GM12878 (cell line): ENCODE data around the gene OR8I2. TPM values are rescaled to one million over a fixed set of nuclear protein-coding genes. Genes with fewer than 3 reads are reported as not detected.

Experiments
- ATAC-seq: fragments of 200-7000 bp; cut with Tn5 transposase; 3 replicates; pipeline ENCODE4 v1.9.1; 2020; ENCODE audit warnings: mild to moderate bottlenecking, moderate library complexity
- Bru-seq: library from RNA; stranded (reverse); fragments of 400-500 nt; gene quantifications from one replicate; lab custom pipeline; 2021; lab: Mats Ljungman, UMichigan
- BruChase-seq, 2 experiments: library from RNA; stranded (reverse); fragments of 400-500 nt; gene quantifications; one replicate each; lab custom pipeline; 2021; lab: Mats Ljungman, UMichigan
- BruUV-seq: library from RNA; stranded (reverse); fragments of 400-500 nt; replicated peaks from 2 replicates; lab custom pipeline; 2021; lab: Mats Ljungman, UMichigan
- CTCF ChIA-PET: fragments of 300-600 bp; sonication (Branson Sonifier 250); formaldehyde crosslinking; extraction: SDS; loops from one replicate; lab custom pipeline; 2021; ENCODE audit warnings: inconsistent platforms; lab: Yijun Ruan, JAX
- POLR2A ChIA-PET: fragments of 350-600 bp; formaldehyde crosslinking; extraction: SDS; loops from one replicate; lab custom pipeline; 2021; ENCODE audit warnings: inconsistent platforms; lab: Charles Lee
- RAD21 ChIA-PET: fragments of 300-600 bp; sonication (Branson Sonifier 250); formaldehyde crosslinking; loops from one replicate; lab custom pipeline; 2023; ENCODE audit warnings: antibody characterized with exemption; ENCODE audit not compliant: unreplicated experiment; lab: Charles Lee
- SMC1A ChIA-PET: fragments of 300-600 bp; sonication (Branson Sonifier 250); formaldehyde crosslinking; loops from one replicate; lab custom pipeline; 2023; ENCODE audit not compliant: unreplicated experiment, uncharacterized antibody; lab: Charles Lee
- DNase-seq: peaks from one replicate; pipeline ENCODE4 v3.0.0-alpha.2; 2011; ENCODE audit warnings: low read depth, low spot score
- FAIRE-seq: peaks from 3 replicates; lab custom pipeline; 2011; peaks lifted over from hg19 to GRCh38; lab: Jason Lieb, UNC
- H2AFZ ChIP-seq: 2 replicates; pipeline ENCODE4 v1.6.0; 2011; ENCODE audit warnings: low read depth, low read length, control low read depth; ENCODE audit not compliant: control insufficient read depth
- H3K27ac ChIP-seq: 2 replicates; pipeline ENCODE4 v1.5.1; 2011; ENCODE audit warnings: control low read depth; ENCODE audit not compliant: control insufficient read depth, insufficient read depth
- H3K27me3 ChIP-seq, 2 experiments: replicated peaks in 1 of 2; 2 replicates each; pipeline versions ENCODE4 v1.6.0 to v1.6.1; 2011; ENCODE audit warnings: low read length in 1 of 2; ENCODE audit not compliant: control insufficient read depth in 2 of 2, insufficient read depth in 2 of 2
- H3K36me3 ChIP-seq, 2 experiments: 2 replicates each; pipeline ENCODE4 v1.5.1; 2011; ENCODE audit warnings: low read length in 1 of 2; ENCODE audit not compliant: control insufficient read depth in 2 of 2, insufficient read depth in 2 of 2
- H3K4me1 ChIP-seq: 2 replicates; pipeline ENCODE4 v1.6.1; 2011; ENCODE audit warnings: mild to moderate bottlenecking, low read length, moderate library complexity, mixed read lengths; ENCODE audit not compliant: control insufficient read depth, insufficient read depth
- H3K4me2 ChIP-seq: 2 replicates; pipeline ENCODE4 v1.6.0; 2011; ENCODE audit warnings: control low read depth; ENCODE audit not compliant: control insufficient read depth, insufficient read depth
- H3K4me3 ChIP-seq: fragments of 200-600 bp; sonication (generic); 2 replicates; pipeline ENCODE4 v1.5.1; 2016
- H3K79me2 ChIP-seq: 2 replicates; pipeline ENCODE4 v1.6.0; 2011; ENCODE audit warnings: low read length; ENCODE audit not compliant: control insufficient read depth, insufficient read depth
- H3K9ac ChIP-seq: 2 replicates; pipeline ENCODE4 v1.8.0; 2011; ENCODE audit warnings: low read length, control low read depth, mixed read lengths; ENCODE audit not compliant: control insufficient read depth, insufficient read depth
- H3K9me3 ChIP-seq: replicated peaks from 3 replicates; pipeline ENCODE4 v1.5.1; 2011; ENCODE audit warnings: mild to moderate bottlenecking, low read length; ENCODE audit not compliant: control insufficient read depth, insufficient read depth
- H4K20me1 ChIP-seq: 2 replicates; pipeline ENCODE4 v1.6.0; 2011; ENCODE audit not compliant: control insufficient read depth, insufficient read depth
- BMI1 ChIP-seq: fragments of 450-650 bp; IDR thresholded peaks from 2 replicates; pipeline ENCODE4 v1.6.1; 2016; ENCODE audit warnings: mild to moderate bottlenecking, moderate library complexity, borderline replicate concordance
- CBX5 ChIP-seq: sonication (generic); IDR thresholded peaks from 2 replicates; pipeline ENCODE4 v1.6.1; 2016; ENCODE audit warnings: low read depth, moderate library complexity, mild to moderate bottlenecking, inconsistent platforms
- CHD2 ChIP-seq: IDR thresholded peaks from 2 replicates; pipeline ENCODE4 v1.6.1; 2011; ENCODE audit warnings: low read depth, low read length, improper control_type of control experiment, borderline replicate concordance
- CREM ChIP-seq: IDR thresholded peaks from 2 replicates; pipeline ENCODE4 v1.6.1; 2014; ENCODE audit warnings: antibody characterized with exemption, low read depth
- DPF2 ChIP-seq: fragments of 450-650 bp; IDR thresholded peaks from 2 replicates; pipeline ENCODE4 v1.6.1; 2017; ENCODE audit warnings: mild to moderate bottlenecking
- ESRRA ChIP-seq: IDR thresholded peaks from 2 replicates; pipeline ENCODE4 v1.6.1; 2012; ENCODE audit warnings: mild to moderate bottlenecking, low read length, improper control_type of control experiment
- JUNB ChIP-seq: IDR thresholded peaks from 2 replicates; pipeline ENCODE4 v1.6.1; 2016; ENCODE audit warnings: antibody characterized with exemption, mild to moderate bottlenecking
- PAX5 ChIP-seq: IDR thresholded peaks from 2 replicates; pipeline ENCODE4 v1.6.1; 2011; ENCODE audit warnings: low read depth, low read length, borderline replicate concordance
- RAD21 ChIP-seq: IDR thresholded peaks from 2 replicates; pipeline ENCODE4 v1.6.1; 2011; ENCODE audit warnings: mild to moderate bottlenecking, low read depth, low read length, moderate library complexity; ENCODE audit not compliant: insufficient read depth
- RELA ChIP-seq: fragments of 450-650 bp; IDR thresholded peaks from 2 replicates; pipeline ENCODE4 v1.8.0; 2014; ENCODE audit warnings: borderline replicate concordance; ENCODE audit not compliant: partially characterized antibody
- SUZ12 ChIP-seq: fragments of 200-600 bp; sonication (generic); IDR thresholded peaks from one replicate; pipeline ENCODE4 v1.6.1; 2018; ENCODE audit warnings: antibody characterized with exemption, mild to moderate bottlenecking; ENCODE audit not compliant: unreplicated experiment
- YY1 ChIP-seq: IDR thresholded peaks from 2 replicates; pipeline ENCODE4 v1.6.1; 2011; ENCODE audit warnings: low read depth, mild to moderate bottlenecking, low read length
- WGBS: methylation state at CpG from one replicate; pipeline ENCODE4 v1.1.6; 2016; ENCODE audit warnings: low lambda C conversion rate; ENCODE audit not compliant: insufficient replicate concordance, insufficient coverage; ENCODE audit errors: missing lambda C conversion rate; 5-methylcytosine and 5-hydroxymethylcytosine counted together
- in situ Hi-C: fragments of 300-500 bp; cut with MboI; formaldehyde crosslinking; loops from 9 replicates; pipeline ENCODE4 v1.14.3; 2018; ENCODE audit warnings: mixed read lengths
- intact Hi-C: fragments of 100-400 bp; cut with micrococcal nuclease; formaldehyde crosslinking; loops from one replicate; pipeline ENCODE4 v1.14.2; 2022; ENCODE audit not compliant: unreplicated experiment
- long read RNA-seq, 2 experiments: library from polyadenylated mRNA; unstranded; transcript quantifications; one replicate each; pipeline ENCODE4 v2.0.0, GENCODE V29; 2019 to 2020
- polyA minus RNA-seq, 3 experiments: library from RNA; depleted of rRNA, polyadenylated mRNA; stranded (reverse); fragments of >200 nt; gene quantifications; 2 replicates each; pipeline ENCODE4 v1.2.3, GENCODE V29; 2011
- polyA plus RNA-seq, 11 experiments: library from polyadenylated mRNA; depleted of rRNA in 4 of 11; unstranded in 6 of 11; stranded (reverse) in 5 of 11; fragments of >200 nt; fragmentation: Nextera tagmentation in 4 of 11; fragmentation: Illumina TruSeq in 1 of 11; extraction: Ambion mirVana in 4 of 11; extraction: Trizol in 1 of 11; gene quantifications; 1 replicate in 1 of 11; 2 replicates in 10 of 11; pipeline versions ENCODE4 v1.2.1 to v1.2.3, GENCODE V29; 2011 to 2016; ENCODE audit warnings: inconsistent platforms in 2 of 11, missing spikeins in 2 of 11, low read depth in 1 of 11
- total RNA-seq, 4 experiments: library from RNA; depleted of rRNA in 3 of 4; stranded (reverse); fragments of >200 nt in 3 of 4; fragmentation: Illumina TruSeq in 1 of 4; extraction: Trizol in 1 of 4; gene quantifications; 2 replicates each; pipeline versions ENCODE4 v1.2.1 to v1.2.3, GENCODE V29; 2013 to 2021
- TF ChIP-seq, protein P1 (sequence below): IDR thresholded peaks from 2 replicates; pipeline ENCODE4 v1.6.1; 2011; ENCODE audit warnings: low read depth, mild to moderate bottlenecking, low read length, moderate library complexity, borderline replicate concordance; ENCODE audit errors: extremely low read depth
- TF ChIP-seq, protein P2 (sequence below): fragments of 450-650 bp; IDR thresholded peaks from 2 replicates; pipeline ENCODE4 v1.6.1; 2018; ENCODE audit warnings: borderline replicate concordance, mild to moderate bottlenecking; ENCODE audit not compliant: partially characterized antibody
- TF ChIP-seq, protein P3 (sequence below): fragments of 450-650 bp; IDR thresholded peaks from 2 replicates; pipeline ENCODE4 v1.6.1; 2017; ENCODE audit warnings: mild to moderate bottlenecking, low read depth, inconsistent platforms; ENCODE audit not compliant: poor library complexity, severe bottlenecking
- TF ChIP-seq, protein P4 (sequence below): fragments of 150-350 bp; IDR thresholded peaks from 2 replicates; pipeline ENCODE4 v1.6.1; 2014; ENCODE audit warnings: mild to moderate bottlenecking, low read depth, low read length

OR8I2 gene
- not detected in 2 replicates for total RNA-seq (2013; cell fraction: nucleolus; rRNA removed)
- total RNA-seq (2014; rRNA removed) (not detected in 2 replicates), total RNA-seq (2014; rRNA removed; fragmentation: Illumina TruSeq; extraction: Trizol) (not detected in 2 replicates), total RNA-seq (2021) (not detected in 2 replicates), polyA plus RNA-seq (2011; rRNA removed) (not detected in 2 replicates), polyA plus RNA-seq (2014; fragmentation: Illumina TruSeq; extraction: Trizol) (not detected in 2 replicates), polyA plus RNA-seq (2014; fragmentation: Nextera tagmentation; extraction: Ambion mirVana) (not detected), polyA plus RNA-seq (2014; rRNA removed) (not detected in 2 replicates), polyA plus RNA-seq (2016; fragmentation: Nextera tagmentation; extraction: Ambion mirVana) (not detected), polyA minus RNA-seq (2011; rRNA and poly(A)+ RNA removed) (not detected in 2 replicates), Bru-seq, nascent RNA (not detected), BruChase-seq, experiment 1, labeled RNA remaining after a 6-hour chase (not detected), BruChase-seq, experiment 2, labeled RNA remaining after a 2-hour chase (not detected)
- polyA plus RNA-seq (2011; ENCODE audit: low read depth): not detected
- not detected in 2 replicates for polyA plus RNA-seq (2011; cell fraction: cytosol; rRNA removed)
- polyA plus RNA-seq (2011; cell fraction: nucleus; rRNA removed): not detected in 2 replicates
- not detected in 2 replicates for polyA plus RNA-seq (2012)
- not detected in 2 replicates for polyA minus RNA-seq (2011; cell fraction: cytosol; rRNA and poly(A)+ RNA removed)
- not detected in 2 replicates for polyA minus RNA-seq (2011; cell fraction: nucleus; rRNA and poly(A)+ RNA removed)
- long read RNA-seq, experiment 1: 0 reads
- long read RNA-seq, experiment 2: 0 reads

DNA sequence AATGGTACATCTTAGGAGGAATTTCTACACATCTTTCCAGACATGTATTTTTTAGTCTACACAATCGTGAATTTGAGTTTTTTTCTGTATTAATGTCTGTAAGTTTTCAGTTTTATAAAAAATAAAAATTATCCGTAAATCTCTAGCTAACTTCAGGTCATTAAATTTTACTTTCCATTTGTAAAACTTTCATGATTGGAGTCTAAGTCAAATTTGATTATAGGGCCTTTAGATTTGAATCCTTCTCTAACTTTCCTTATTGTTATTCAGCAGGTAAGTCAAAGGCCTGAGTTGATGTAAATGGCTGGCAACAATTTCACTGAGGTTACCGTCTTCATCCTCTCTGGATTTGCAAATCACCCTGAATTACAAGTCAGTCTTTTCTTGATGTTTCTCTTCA lies at the start of gene OR8I2:
OR8I2 (plus strand) TSS at position 301 of the 400 bp plus-strand sequence; CDS start at position 301, 0 bp downstream.
- Histone ChIP-seq H3K4me2 (no peak within 1 kb of the TSS), H3K27ac (no peak within 1 kb of the TSS), H2AFZ (no peak within 1 kb of the TSS), H3K4me3 (no peak within 1 kb of the TSS), H3K79me2 (no peaks in the 10 kb centered on the region), H3K36me3 (no peaks in the 10 kb centered on the region), H3K27me3 (no peaks in the 10 kb centered on the region), H3K9ac (no peak within 1 kb of the TSS), H3K4me1 (no peaks in the 10 kb centered on the region), H3K9me3 (no peaks in the 10 kb centered on the region), H4K20me1 (no peaks in the 10 kb centered on the region)
- DNase-seq: no peak
- intact Hi-C loops: no loop called here
- SMC1A ChIA-PET: no interaction called here
- RAD21 ChIA-PET: no interaction called here
- no TSS peak for BruUV-seq
- in situ Hi-C loops: no loop called here
- no peak for FAIRE-seq
- no peak for ATAC-seq
- POLR2A ChIA-PET: no interaction called here
- TF ChIP-seq, protein P1, sequence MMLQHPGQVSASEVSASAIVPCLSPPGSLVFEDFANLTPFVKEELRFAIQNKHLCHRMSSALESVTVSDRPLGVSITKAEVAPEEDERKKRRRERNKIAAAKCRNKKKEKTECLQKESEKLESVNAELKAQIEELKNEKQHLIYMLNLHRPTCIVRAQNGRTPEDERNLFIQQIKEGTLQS: no peak
- no peak for TF ChIP-seq RAD21
- no peak for TF ChIP-seq YY1
- no peak for TF ChIP-seq CHD2
- TF ChIP-seq SUZ12: no peak
- TF ChIP-seq JUNB: no peak
- no peak for TF ChIP-seq BMI1
- no peak for TF ChIP-seq CBX5
- TF ChIP-seq, protein P2, sequence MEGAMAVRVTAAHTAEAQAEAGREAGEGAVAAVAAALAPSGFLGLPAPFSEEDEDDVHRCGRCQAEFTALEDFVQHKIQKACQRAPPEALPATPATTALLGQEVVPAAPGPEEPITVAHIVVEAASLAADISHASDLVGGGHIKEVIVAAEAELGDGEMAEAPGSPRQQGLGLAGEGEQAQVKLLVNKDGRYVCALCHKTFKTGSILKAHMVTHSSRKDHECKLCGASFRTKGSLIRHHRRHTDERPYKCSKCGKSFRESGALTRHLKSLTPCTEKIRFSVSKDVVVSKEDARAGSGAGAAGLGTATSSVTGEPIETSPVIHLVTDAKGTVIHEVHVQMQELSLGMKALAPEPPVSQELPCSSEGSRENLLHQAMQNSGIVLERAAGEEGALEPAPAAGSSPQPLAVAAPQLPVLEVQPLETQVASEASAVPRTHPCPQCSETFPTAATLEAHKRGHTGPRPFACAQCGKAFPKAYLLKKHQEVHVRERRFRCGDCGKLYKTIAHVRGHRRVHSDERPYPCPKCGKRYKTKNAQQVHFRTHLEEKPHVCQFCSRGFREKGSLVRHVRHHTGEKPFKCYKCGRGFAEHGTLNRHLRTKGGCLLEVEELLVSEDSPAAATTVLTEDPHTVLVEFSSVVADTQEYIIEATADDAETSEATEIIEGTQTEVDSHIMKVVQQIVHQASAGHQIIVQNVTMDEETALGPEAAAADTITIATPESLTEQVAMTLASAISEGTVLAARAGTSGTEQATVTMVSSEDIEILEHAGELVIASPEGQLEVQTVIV: no peak
- TF ChIP-seq PAX5: no peak
- TF ChIP-seq RELA: no peak
- TF ChIP-seq, protein P3, sequence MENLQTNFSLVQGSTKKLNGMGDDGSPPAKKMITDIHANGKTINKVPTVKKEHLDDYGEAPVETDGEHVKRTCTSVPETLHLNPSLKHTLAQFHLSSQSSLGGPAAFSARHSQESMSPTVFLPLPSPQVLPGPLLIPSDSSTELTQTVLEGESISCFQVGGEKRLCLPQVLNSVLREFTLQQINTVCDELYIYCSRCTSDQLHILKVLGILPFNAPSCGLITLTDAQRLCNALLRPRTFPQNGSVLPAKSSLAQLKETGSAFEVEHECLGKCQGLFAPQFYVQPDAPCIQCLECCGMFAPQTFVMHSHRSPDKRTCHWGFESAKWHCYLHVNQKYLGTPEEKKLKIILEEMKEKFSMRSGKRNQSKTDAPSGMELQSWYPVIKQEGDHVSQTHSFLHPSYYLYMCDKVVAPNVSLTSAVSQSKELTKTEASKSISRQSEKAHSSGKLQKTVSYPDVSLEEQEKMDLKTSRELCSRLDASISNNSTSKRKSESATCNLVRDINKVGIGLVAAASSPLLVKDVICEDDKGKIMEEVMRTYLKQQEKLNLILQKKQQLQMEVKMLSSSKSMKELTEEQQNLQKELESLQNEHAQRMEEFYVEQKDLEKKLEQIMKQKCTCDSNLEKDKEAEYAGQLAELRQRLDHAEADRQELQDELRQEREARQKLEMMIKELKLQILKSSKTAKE: no peak
- TF ChIP-seq, protein P4, sequence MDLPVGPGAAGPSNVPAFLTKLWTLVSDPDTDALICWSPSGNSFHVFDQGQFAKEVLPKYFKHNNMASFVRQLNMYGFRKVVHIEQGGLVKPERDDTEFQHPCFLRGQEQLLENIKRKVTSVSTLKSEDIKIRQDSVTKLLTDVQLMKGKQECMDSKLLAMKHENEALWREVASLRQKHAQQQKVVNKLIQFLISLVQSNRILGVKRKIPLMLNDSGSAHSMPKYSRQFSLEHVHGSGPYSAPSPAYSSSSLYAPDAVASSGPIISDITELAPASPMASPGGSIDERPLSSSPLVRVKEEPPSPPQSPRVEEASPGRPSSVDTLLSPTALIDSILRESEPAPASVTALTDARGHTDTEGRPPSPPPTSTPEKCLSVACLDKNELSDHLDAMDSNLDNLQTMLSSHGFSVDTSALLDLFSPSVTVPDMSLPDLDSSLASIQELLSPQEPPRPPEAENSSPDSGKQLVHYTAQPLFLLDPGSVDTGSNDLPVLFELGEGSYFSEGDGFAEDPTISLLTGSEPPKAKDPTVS: no peak
- TF ChIP-seq ESRRA: no peak
- TF ChIP-seq CREM: no peak
- no peak for TF ChIP-seq DPF2
- 33% methylated on average over 3 of the region's 3 CpGs for WGBS
- CTCF ChIA-PET: interaction anchor here (0.6 kb wide), 1 partner anchor 119 kb away, joined by 3 read pairs; no protein-coding TSS in a partner anchor
